Immature natural killer cell (primary cell): ENCODE data around the gene TFB1M. TPM values are rescaled to one million over a fixed set of nuclear protein-coding genes. Genes with fewer than 3 reads are reported as not detected.
"Not testable (repeated sequence)": the region's sequence is repeated elsewhere in the genome, so short reads cannot be mapped to it uniquely, and the experiment has no call there.

ENCODE experiments used
- DNase-seq, 3 donors: peaks; one replicate each; pipeline ENCODE4 v3.0.0; 2022; ENCODE audit warnings: mixed read lengths in 1 of 3
- H3K27ac Mint-ChIP-seq, 6 donors: one replicate each; pipeline ENCODE4 v1.8.0; 2020; ENCODE audit warnings: mixed read lengths in 6 of 6, mild to moderate bottlenecking in 5 of 6, inconsistent platforms in 4 of 6, moderate library complexity in 3 of 6
- H3K27me3 Mint-ChIP-seq, 3 donors: one replicate each; pipeline ENCODE4 v1.8.0; 2020 to 2021; ENCODE audit warnings: low read depth in 3 of 3, mild to moderate bottlenecking in 3 of 3, mixed read lengths in 3 of 3, moderate library complexity in 3 of 3, inconsistent platforms in 1 of 3
- H3K36me3 Mint-ChIP-seq, 3 donors: one replicate each; pipeline ENCODE4 v1.8.0; 2020; ENCODE audit warnings: mixed read lengths in 3 of 3, inconsistent platforms in 2 of 3, mild to moderate bottlenecking in 2 of 3
- H3K4me1 Mint-ChIP-seq, 2 donors: one replicate each; pipeline ENCODE4 v1.8.0; 2020; ENCODE audit warnings: inconsistent platforms in 2 of 2, mild to moderate bottlenecking in 2 of 2, mixed read lengths in 2 of 2, moderate library complexity in 1 of 2
- H3K4me3 Mint-ChIP-seq, 5 donors: one replicate each; pipeline ENCODE4 v1.8.0; 2020; ENCODE audit warnings: mild to moderate bottlenecking in 5 of 5, mixed read lengths in 5 of 5, inconsistent platforms in 3 of 5, moderate library complexity in 3 of 5
- H3K9me3 Mint-ChIP-seq, 6 donors: one replicate each; pipeline ENCODE4 v1.8.0; 2020; ENCODE audit warnings: mild to moderate bottlenecking in 6 of 6, mixed read lengths in 6 of 6, inconsistent platforms in 4 of 6, moderate library complexity in 3 of 6
- polyA plus RNA-seq, 3 donors: library from polyadenylated mRNA; unstranded; fragments of 300-500 nt; fragmentation: Illumina TruSeq; gene quantifications; one replicate each; pipeline ENCODE4 v1.2.3, GENCODE V29; 2021

The TFB1M gene
- polyA plus RNA-seq, 3 donors from 2014 or later = 7.8 to 16.1 (median 10.6) TPM

- Mint-ChIP-seq H3K4me1 (peaks cover 9 to 11% of the 10 kb centered on the region in 2 donors), H3K36me3 (no peaks in the 10 kb centered on the region), H3K27ac (peak overlapping the region; percentile 59 to 88 (median 74)), H3K27me3 (peaks cover 2 to 4% (median 4%) of the 10 kb centered on the region in 3 donors), H3K4me3 (peak overlapping the region in 3 of 5 donors; percentile 2 to 75 (median 34)), H3K9me3 (peaks cover 0 to 2% (median 0%) of the 10 kb centered on the region in 6 donors)
- DNase-seq = peak in 1 of 3 donors; percentile 60
These were observed 90.4 kb downstream of the TFB1M start for GRCh38 chr6:155223646-155224451.

DNA sequence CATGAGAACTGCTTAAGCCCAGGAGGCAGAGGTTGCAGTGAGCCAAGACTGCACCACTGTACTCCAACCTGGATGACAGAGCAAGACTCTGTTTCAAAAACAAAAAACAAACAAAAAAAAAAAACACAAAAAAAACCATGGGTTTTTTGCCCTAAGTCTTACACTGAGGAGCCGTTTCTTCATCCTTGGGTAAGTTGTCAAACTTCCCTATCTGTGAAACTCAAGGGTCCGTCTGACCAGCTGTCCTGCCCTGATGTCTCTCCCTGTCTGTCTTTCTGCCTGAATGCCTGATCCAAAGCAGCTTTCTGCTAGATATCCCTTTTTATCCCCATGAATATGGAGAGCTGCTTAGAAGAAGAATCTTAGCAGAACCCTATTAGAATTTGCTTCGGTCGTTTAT is 91.8 kb downstream of the TFB1M start:
- Mint-ChIP-seq H3K4me1 (peaks cover 9 to 11% of the 10 kb centered on the region in 2 donors), H3K9me3 (peaks cover 0 to 2% (median 0%) of the 10 kb centered on the region in 6 donors), H3K4me3 (no peak overlapping the region), H3K27me3 (peaks cover 2 to 4% (median 2%) of the 10 kb centered on the region in 3 donors), H3K36me3 (no peaks in the 10 kb centered on the region), H3K27ac (no peak overlapping the region)
- DNase-seq = no peak

GRCh38 chr6:155221086-155221485 is 93.2 kb downstream of the TFB1M start:
- no peaks in the 10 kb centered on the region for H3K36me3 Mint-ChIP-seq
- H3K4me3 Mint-ChIP-seq = no peak overlapping the region
- peaks cover 9 to 11% of the 10 kb centered on the region in 2 donors for H3K4me1 Mint-ChIP-seq
- H3K27ac Mint-ChIP-seq = peak overlapping the region in 1 of 6 donors; percentile 69
- H3K9me3 Mint-ChIP-seq = peaks cover 0 to under 1% (median 0%) of the 10 kb centered on the region in 6 donors
- DNase-seq = no peak
- H3K27me3 Mint-ChIP-seq = peaks cover 1 to 5% (median 2%) of the 10 kb centered on the region in 3 donors

- Mint-ChIP-seq H3K4me1 (peaks cover 9 to 11% of the 10 kb centered on the region in 2 donors), H3K9me3 (no peaks in the 10 kb centered on the region), H3K27ac (peak overlapping the region in 1 of 6 donors; percentile 35), H3K4me3 (no peak overlapping the region), H3K27me3 (peaks cover 0 to 5% (median 2%) of the 10 kb centered on the region in 3 donors), H3K36me3 (no peaks in the 10 kb centered on the region)
- no peak for DNase-seq
These were observed 94.4 kb downstream of the TFB1M start for GRCh38 chr6:155219858-155220301.

DNA sequence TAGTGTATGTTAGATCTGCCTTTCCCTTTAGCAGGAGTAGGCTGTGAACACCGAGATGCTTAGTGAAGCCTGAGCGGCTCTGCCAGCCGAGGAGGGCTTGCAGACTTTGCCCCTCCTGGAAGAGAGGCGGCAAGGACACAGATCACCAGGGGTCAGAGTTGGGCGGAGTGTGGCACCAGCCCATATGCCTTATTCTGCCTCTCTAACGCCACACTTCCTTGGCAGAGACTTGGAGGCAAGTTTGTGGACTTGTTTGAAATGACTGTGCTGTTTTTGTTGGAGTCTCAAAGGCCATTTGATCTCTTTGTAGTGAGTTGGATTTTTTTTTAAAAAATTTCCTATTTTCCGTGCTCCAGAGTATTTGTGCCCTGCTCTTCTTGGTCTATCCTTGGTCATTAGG is 95.0 kb downstream of the TFB1M start:
- H3K4me1 Mint-ChIP-seq = peaks cover 6 to 7% of the 10 kb centered on the region in 2 donors
- no peak for DNase-seq
- no peak overlapping the region for H3K27ac Mint-ChIP-seq
- H3K36me3 Mint-ChIP-seq = no peaks in the 10 kb centered on the region
- H3K9me3 Mint-ChIP-seq = no peaks in the 10 kb centered on the region
- H3K27me3 Mint-ChIP-seq = peaks cover 0 to 5% (median 4%) of the 10 kb centered on the region in 3 donors
- no peak overlapping the region for H3K4me3 Mint-ChIP-seq

GRCh38 chr6:155218711-155219110 is 95.6 kb downstream of the TFB1M start:
- not testable (repeated sequence) for H3K4me3 Mint-ChIP-seq, H3K27me3 Mint-ChIP-seq, H3K36me3 Mint-ChIP-seq, H3K9me3 Mint-ChIP-seq, H3K4me1 Mint-ChIP-seq, H3K27ac Mint-ChIP-seq, DNase-seq

DNA sequence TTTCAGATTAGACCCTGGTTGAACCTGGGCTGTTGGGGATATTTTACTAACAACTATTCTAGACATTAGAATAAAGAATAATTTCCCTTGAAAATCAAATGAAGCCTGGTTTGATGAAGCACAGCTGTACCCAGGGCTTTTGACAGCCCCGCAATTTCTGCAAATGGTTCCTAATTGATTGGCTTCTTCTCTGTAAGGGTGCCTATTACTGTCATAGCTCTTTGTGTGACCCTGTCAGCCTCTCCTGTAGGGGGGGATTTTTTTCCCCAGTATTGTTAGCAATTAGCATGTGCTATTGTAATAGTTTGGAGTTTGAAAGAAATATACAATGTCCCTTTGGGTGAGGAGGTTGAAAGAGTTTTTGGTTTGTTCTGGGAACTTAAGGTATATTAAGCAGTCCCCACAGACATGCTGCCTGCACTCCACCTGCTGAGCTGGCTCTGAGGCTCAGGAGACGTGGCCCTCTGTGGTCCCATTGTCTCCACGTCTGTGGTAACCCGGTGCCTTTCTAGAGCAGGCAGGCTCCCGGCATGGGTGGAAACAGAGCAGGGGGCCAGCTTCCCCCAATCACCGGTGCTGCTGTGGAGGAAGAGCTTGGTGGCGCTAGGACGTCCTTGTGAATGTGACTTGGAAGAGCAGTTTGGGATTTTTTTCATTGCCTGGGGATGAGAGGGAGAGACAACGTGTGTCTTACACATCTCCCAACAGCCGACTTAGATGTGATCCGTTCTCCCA is 97.8 kb downstream of the TFB1M start:
- no peak overlapping the region for H3K4me3 Mint-ChIP-seq
- H3K27ac Mint-ChIP-seq = no peak overlapping the region
- H3K4me1 Mint-ChIP-seq = no peaks in the 10 kb centered on the region
- DNase-seq = no peak
- H3K9me3 Mint-ChIP-seq = no peaks in the 10 kb centered on the region
- peaks cover 1 to 5% (median 4%) of the 10 kb centered on the region in 3 donors for H3K27me3 Mint-ChIP-seq
- no peaks in the 10 kb centered on the region for H3K36me3 Mint-ChIP-seq

DNA sequence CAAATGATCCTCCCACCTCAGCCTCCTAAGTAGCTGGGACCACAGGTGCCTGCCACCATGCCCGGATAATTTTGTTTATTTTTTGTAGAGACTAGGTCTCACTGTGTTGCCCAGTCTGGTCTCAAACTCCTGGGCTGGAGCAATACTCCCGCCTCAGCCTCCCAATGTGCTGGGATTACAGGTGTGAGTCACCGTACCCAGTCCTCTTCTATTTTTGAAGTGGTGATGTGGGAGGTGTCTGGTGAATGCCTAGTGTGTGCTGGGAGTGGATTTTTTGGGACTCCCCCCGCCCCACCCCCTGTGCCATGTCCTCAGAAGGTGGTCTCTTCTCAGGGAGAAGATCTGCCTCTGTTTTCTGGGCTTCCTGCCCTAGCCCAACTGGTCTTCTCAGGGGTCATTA is 98.4 kb downstream of the TFB1M start:
- Mint-ChIP-seq H3K27ac (no peak overlapping the region), H3K9me3 (no peaks in the 10 kb centered on the region), H3K4me3 (no peak overlapping the region), H3K4me1 (no peaks in the 10 kb centered on the region), H3K27me3 (peaks cover 1 to 5% (median 4%) of the 10 kb centered on the region in 3 donors), H3K36me3 (no peaks in the 10 kb centered on the region)
- DNase-seq = no peak

DNA sequence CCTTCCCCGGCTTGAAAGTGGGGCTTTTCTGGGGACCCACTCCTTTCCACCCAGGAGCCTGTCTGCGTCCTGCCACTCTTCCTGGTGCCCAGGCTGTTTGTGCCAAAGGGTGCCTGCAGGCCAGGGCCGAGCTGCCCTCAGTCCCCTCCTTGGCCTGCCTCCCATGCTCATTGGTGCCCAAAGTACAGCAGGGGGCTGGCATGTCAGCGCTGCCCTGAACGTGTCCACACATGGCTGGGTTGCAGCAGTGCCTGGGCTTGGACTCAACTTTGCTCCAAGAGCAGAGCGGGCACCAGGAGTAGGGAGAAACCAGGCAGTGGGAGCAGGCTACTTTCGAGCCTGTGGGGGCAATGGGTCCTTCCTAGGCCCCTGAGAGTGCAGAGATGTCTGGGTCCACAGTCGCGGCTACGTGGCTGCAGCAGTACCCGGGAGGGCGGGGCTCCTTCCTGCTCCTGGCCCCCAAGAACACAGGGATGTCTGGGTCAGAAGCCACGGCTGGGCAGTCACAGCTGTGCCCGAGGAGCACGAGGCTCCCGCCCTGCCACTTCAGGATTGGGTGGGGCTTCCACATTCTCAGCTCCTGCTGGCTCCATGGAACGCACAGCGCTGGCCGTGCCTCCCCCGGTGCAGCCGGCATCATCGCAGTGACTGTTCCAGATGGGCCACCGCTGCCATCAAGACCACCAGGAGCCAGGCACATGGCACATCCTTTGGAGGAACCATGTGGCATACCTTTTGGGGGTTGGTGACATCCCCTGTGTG is 100.5 kb downstream of the TFB1M start:
- H3K9me3 Mint-ChIP-seq = no peaks in the 10 kb centered on the region
- H3K27ac Mint-ChIP-seq = no peak overlapping the region
- no peaks in the 10 kb centered on the region for H3K36me3 Mint-ChIP-seq
- H3K27me3 Mint-ChIP-seq = peaks cover 1 to 5% (median 4%) of the 10 kb centered on the region in 3 donors
- no peak overlapping the region for H3K4me3 Mint-ChIP-seq
- DNase-seq = no peak
- H3K4me1 Mint-ChIP-seq = no peaks in the 10 kb centered on the region

DNA sequence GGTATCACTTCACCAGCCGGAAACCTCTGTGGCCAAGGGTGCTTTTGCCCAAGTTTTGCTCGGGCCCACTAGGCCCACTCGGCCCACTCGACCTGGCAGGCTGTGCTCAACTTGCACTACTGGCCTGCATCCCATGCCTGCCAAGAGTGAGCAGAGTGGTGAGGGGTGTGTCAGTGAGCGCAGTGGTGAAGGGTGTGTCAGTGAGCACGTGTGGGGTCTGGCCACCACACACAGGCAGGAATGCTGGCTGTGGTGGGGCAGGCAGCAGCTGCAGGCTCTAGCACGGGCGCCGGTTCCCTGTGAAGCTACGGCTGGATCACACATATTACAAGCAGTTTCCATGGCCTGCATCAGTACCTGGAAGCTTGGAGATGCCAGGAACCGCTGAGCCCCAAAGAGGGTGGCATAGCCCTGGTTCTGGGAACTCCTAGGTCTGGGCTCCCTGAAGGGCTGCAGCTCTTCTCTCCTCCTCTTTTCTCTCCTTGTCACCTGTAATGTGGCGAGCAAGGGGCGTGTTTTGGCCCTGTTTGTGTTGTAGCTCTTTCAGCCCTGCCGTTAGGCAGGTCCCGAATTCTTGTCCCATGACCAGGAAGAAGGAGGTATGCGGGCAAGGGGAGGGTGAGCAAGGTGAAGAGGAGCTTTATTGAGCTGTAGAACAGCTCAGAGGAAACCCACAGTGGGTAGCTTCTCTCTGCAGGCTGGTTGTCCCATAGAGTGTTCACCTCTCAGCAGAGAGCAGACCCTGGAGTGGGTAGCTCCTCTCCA is 101.5 kb downstream of the TFB1M start:
- no peak overlapping the region for H3K27ac Mint-ChIP-seq
- H3K4me1 Mint-ChIP-seq = no peaks in the 10 kb centered on the region
- no peaks in the 10 kb centered on the region for H3K36me3 Mint-ChIP-seq
- DNase-seq = no peak
- no peak overlapping the region for H3K4me3 Mint-ChIP-seq
- no peaks in the 10 kb centered on the region for H3K9me3 Mint-ChIP-seq
- peaks cover 1 to 5% (median 4%) of the 10 kb centered on the region in 3 donors for H3K27me3 Mint-ChIP-seq

GRCh38 chr6:155212106-155212505 is 102.2 kb downstream of the TFB1M start:
- DNase-seq = no peak
- no peaks in the 10 kb centered on the region for H3K4me1 Mint-ChIP-seq
- no peaks in the 10 kb centered on the region for H3K9me3 Mint-ChIP-seq
- H3K36me3 Mint-ChIP-seq = no peaks in the 10 kb centered on the region
- peaks cover 1 to 5% (median 5%) of the 10 kb centered on the region in 3 donors for H3K27me3 Mint-ChIP-seq
- H3K27ac Mint-ChIP-seq = no peak overlapping the region
- H3K4me3 Mint-ChIP-seq = no peak overlapping the region

DNA sequence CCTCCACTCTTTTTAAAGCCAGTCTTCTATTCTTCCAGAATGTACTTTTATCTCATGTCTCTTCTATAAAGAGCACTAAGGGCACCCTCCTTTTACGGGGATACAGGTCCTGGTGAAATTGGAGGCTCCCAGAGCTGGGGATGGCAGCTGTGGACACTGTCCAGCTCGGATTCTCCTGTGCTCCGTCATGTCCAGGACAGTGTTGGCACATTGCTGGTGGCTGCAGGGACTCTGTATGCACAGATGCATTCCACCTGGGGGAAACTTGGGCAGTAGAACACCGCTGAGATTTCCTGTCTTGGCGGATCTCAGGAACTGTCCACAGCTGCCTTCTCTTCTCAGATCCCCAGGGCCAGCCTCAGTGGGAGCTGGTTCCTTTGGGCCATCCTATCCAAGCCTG is 107.1 kb downstream of the TFB1M start:
- H3K9me3 Mint-ChIP-seq = no peaks in the 10 kb centered on the region
- no peak overlapping the region for H3K27ac Mint-ChIP-seq
- no peaks in the 10 kb centered on the region for H3K36me3 Mint-ChIP-seq
- H3K4me1 Mint-ChIP-seq = no peaks in the 10 kb centered on the region
- DNase-seq = no peak
- no peak overlapping the region for H3K4me3 Mint-ChIP-seq
- H3K27me3 Mint-ChIP-seq = peaks cover 1 to 2% (median 2%) of the 10 kb centered on the region in 3 donors
